ENCODE data around the gene VMO1. TPM values are rescaled to one million over a fixed set of nuclear protein-coding genes. Genes with fewer than 3 reads are reported as not detected.

VMO1 gene
- total and polyA plus RNA-seq, 9 of the 15 experiments (the other 6 are each of a cell fraction or from before 2014, with no cell fraction given), result 0.31 TPM; not detected in 8

DNA sequence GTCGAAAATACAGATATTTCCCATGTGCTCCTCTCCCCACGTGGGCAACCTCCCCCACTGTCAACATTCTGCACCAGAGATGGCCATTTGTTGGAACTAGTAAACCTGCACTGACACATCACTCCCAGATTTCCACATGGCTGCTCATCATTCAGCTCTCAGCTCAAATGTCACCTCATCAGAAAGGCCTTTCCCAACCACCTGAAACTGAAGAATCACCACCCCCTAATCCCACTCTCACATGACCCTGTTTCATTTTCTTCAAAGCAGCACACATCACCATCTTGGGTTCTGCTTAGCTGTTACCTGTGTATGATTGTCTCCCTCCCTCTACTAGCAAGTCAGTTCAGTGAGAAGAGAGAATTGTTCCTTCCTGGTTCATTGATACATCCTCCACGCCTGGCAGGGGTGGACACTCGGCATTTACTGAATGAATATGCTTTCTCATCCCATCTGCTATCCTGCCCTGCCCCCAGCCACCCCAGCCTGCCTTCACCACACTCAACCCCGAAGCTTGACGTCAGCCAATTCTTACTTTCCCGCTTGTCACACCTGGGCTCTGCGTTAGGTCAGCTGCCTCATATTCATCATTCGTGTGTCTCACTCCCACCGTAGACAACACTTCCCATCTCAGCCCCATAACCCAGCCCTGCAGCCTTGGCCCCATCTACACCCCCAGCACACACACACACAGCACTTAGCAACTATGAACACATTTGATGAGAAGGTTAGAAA, 14.5 kb upstream of the VMO1 start:
- no peak for TF ChIP-seq RBM22 (IDR thresholded peaks at IDR 0.05; ENCODE audit: low read depth, low read length, poor library complexity, severe bottlenecking)
- TF ChIP-seq, protein P1, sequence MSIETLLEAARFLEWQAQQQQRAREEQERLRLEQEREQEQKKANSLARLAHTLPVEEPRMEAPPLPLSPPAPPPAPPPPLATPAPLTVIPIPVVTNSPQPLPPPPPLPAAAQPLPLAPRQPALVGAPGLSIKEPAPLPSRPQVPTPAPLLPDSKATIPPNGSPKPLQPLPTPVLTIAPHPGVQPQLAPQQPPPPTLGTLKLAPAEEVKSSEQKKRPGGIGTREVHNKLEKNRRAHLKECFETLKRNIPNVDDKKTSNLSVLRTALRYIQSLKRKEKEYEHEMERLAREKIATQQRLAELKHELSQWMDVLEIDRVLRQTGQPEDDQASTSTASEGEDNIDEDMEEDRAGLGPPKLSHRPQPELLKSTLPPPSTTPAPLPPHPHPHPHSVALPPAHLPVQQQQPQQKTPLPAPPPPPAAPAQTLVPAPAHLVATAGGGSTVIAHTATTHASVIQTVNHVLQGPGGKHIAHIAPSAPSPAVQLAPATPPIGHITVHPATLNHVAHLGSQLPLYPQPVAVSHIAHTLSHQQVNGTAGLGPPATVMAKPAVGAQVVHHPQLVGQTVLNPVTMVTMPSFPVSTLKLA (conservative IDR thresholded peaks at IDR 0.05), result peak in 1 of 2 experiments; percentile 25; a peak in 1 of 4 replicates
- Histone ChIP-seq H3K36me3 (ENCODE audit: control insufficient read depth, insufficient read depth, low read length) (peaks cover 19% of the 10 kb centered on the region; the same call in 2 of the 3 replicates), H3K79me2 (ENCODE audit: control insufficient read depth, insufficient read depth, low read length) (peaks cover 15% of the 10 kb centered on the region), H3K9me1 (ENCODE audit: control insufficient read depth, insufficient read depth, low read length) (no peaks in the 10 kb centered on the region), H3K4me3 (no peak overlapping the region), H3K27ac (ENCODE audit: extremely low read depth, low read depth, low read length) (no peak overlapping the region), H3K4me2 (ENCODE audit: insufficient read depth, low read length) (no peak overlapping the region), H3K9ac (ENCODE audit: insufficient read depth in 1 of 2, low read depth in 2 of 2, low read length in 2 of 2) (no peak overlapping the region), H3K4me1 (replicated peaks in 1 of 2; ENCODE audit: control insufficient read depth in 2 of 2, insufficient read depth in 2 of 2, low read length in 2 of 2) (peaks cover 0 to 5% of the 10 kb centered on the region in 2 experiments; a peak in 2 of 5 replicates), H3K9me3 (replicated peaks; ENCODE audit: control insufficient read depth, insufficient read depth, low read depth, low read length) (no peaks in the 10 kb centered on the region), H4K20me1 (replicated peaks; ENCODE audit: control insufficient read depth, insufficient read depth, low read length) (no peaks in the 10 kb centered on the region), H2AFZ (ENCODE audit: low read depth, low read length) (no peak overlapping the region), H3K27me3 (ENCODE audit: control insufficient read depth in 2 of 2, insufficient read depth in 2 of 2, low read length in 2 of 2) (no peaks in the 10 kb centered on the region)
- in situ Hi-C loops (cut with MboI), result loop anchor here (5.0 kb wide), 1 partner anchor 82 kb away; no protein-coding TSS in a partner anchor
- ChIA-PET POLR2A (interaction anchor here (0.7 kb wide), 1 partner anchor 27 kb away, joined by 4 read pairs; no protein-coding TSS in a partner anchor), CTCF (ENCODE audit: low intra/inter-chr PET ratio) (no interaction called here)
- no TSS peak for BruUV-seq (replicated peaks)
- ATAC-seq (no peak), DNase-seq (ENCODE audit: extremely low read depth in 1 of 4, low spot score in 3 of 4) (peak in 1 of 4 experiments; percentile 10), FAIRE-seq (no peak)
- WGBS (ENCODE audit: insufficient coverage, low coverage, missing lambda C conversion rate), result 36% methylated on average over 9 of the region's 10 CpGs
- intact Hi-C loops (cut with micrococcal nuclease), result no loop called here
